G401.6 (cell line): ENCODE measurements around the gene SWAP70.

ENCODE experiments used
- FAIRE-seq: peaks from 2 replicates; lab custom pipeline; 2012; peaks lifted over from hg19 to GRCh38; lab: Jason Lieb, UNC

SWAP70 gene

GRCh38 chr11:9651899-9652748 lies 11.8 kb upstream of the SWAP70 start:
- FAIRE-seq = no peak

GRCh38 chr11:9653871-9654270 lies 10.0 kb upstream of the SWAP70 start:
- FAIRE-seq = no peak

GRCh38 chr11:9656864-9657263 lies 7.0 kb upstream of the SWAP70 start:
- FAIRE-seq = no peak

- FAIRE-seq = no peak
These were observed 6.3 kb upstream of the SWAP70 start for GRCh38 chr11:9657531-9657930.

- no peak for FAIRE-seq
These were observed 3.0 kb upstream of the SWAP70 start for GRCh38 chr11:9660886-9661285.

GRCh38 chr11:9662273-9662672 lies 1.6 kb upstream of the SWAP70 start:
- FAIRE-seq = no peak

GRCh38 chr11:9664276-9665171 lies 647 bp downstream of the SWAP70 start:
- no peak for FAIRE-seq

GRCh38 chr11:9665749-9666148 lies 1.9 kb downstream of the SWAP70 start:
- peak; percentile 44 for FAIRE-seq

- FAIRE-seq = no peak
These were observed 6.1 kb downstream of the SWAP70 start for GRCh38 chr11:9669954-9670353.

GRCh38 chr11:9672288-9672916 lies 8.5 kb downstream of the SWAP70 start:
- FAIRE-seq = no peak

GRCh38 chr11:9672918-9673317 lies 9.0 kb downstream of the SWAP70 start:
- no peak for FAIRE-seq

- FAIRE-seq = peak; percentile 80
These were observed 11.8 kb downstream of the SWAP70 start for GRCh38 chr11:9675691-9676090.

GRCh38 chr11:9677951-9678350 lies 14.1 kb downstream of the SWAP70 start:
- FAIRE-seq = no peak

- FAIRE-seq = no peak
These were observed 14.7 kb downstream of the SWAP70 start for GRCh38 chr11:9678576-9678975.

- no peak for FAIRE-seq
These were observed 16.2 kb downstream of the SWAP70 start for GRCh38 chr11:9680028-9680427.

GRCh38 chr11:9681583-9682372 lies 17.9 kb downstream of the SWAP70 start:
- FAIRE-seq = no peak

- no peak for FAIRE-seq
These were observed 24.0 kb downstream of the SWAP70 start for GRCh38 chr11:9687711-9688477.

- no peak for FAIRE-seq
These were observed 25.0 kb downstream of the SWAP70 start for GRCh38 chr11:9688716-9689511.

- no peak for FAIRE-seq
These were observed 25.8 kb downstream of the SWAP70 start for GRCh38 chr11:9689721-9690120.

- FAIRE-seq = no peak
These were observed 28.0 kb downstream of the SWAP70 start for GRCh38 chr11:9691865-9692264.
